A673 (cell line): ENCODE data around the gene MOSPD2. TPM values are rescaled to one million over a fixed set of nuclear protein-coding genes. Genes with fewer than 3 reads are reported as not detected.

Source experiments
- BruUV-seq: library from RNA; stranded (reverse); fragments of 400-500 nt; replicated peaks from 2 replicates; lab custom pipeline; 2021; lab: Mats Ljungman, UMichigan
- CTCF ChIA-PET: fragments of 300-600 bp; sonication (Branson Sonifier 250); formaldehyde crosslinking; loops from one replicate; lab custom pipeline; 2022; ENCODE audit warnings: antibody characterized with exemption; lab: Charles Lee
- POLR2A ChIA-PET: fragments of 300-600 bp; sonication (Branson Sonifier 250); formaldehyde crosslinking; loops from one replicate; lab custom pipeline; 2022; ENCODE audit warnings: antibody characterized with exemption; ENCODE audit not compliant: low non-redundant PET; lab: Charles Lee
- DNase-seq: peaks from one replicate; pipeline ENCODE4 v3.0.0-alpha.2; 2015; ENCODE audit warnings: low spot score
- H3K27ac ChIP-seq: fragments of 200-600 bp; sonication (generic); 2 replicates; pipeline ENCODE4 v1.5.1; 2016; ENCODE audit warnings: mixed run types, low read depth, mild to moderate bottlenecking, mixed read lengths, antibody characterized with exemption, low read length; ENCODE audit not compliant: poor library complexity, severe bottlenecking
- H3K27me3 ChIP-seq: fragments of 200-600 bp; sonication (generic); replicated peaks from 2 replicates; pipeline ENCODE4 v1.6.1; 2017; ENCODE audit warnings: mixed run types, low read depth, mild to moderate bottlenecking, mixed read lengths, antibody characterized with exemption, low read length; ENCODE audit not compliant: insufficient read depth, poor library complexity
- H3K36me3 ChIP-seq: fragments of 200-600 bp; sonication (generic); 2 replicates; pipeline ENCODE4 v1.6.1; 2016; ENCODE audit warnings: mixed run types, mild to moderate bottlenecking, mixed read lengths, antibody characterized with exemption, low read length; ENCODE audit not compliant: insufficient read depth, poor library complexity, severe bottlenecking
- H3K4me1 ChIP-seq: fragments of 200-600 bp; sonication (generic); 2 replicates; pipeline ENCODE4 v1.6.1; 2017; ENCODE audit warnings: mixed run types, mild to moderate bottlenecking, mixed read lengths, antibody characterized with exemption, low read length; ENCODE audit not compliant: insufficient read depth, poor library complexity, severe bottlenecking
- H3K4me3 ChIP-seq: fragments of 200-600 bp; sonication (generic); 2 replicates; pipeline ENCODE4 v1.5.1; 2016; ENCODE audit warnings: low read depth, mixed run types, mild to moderate bottlenecking, mixed read lengths, low read length; ENCODE audit not compliant: poor library complexity, severe bottlenecking
- H3K9me3 ChIP-seq: fragments of 200-600 bp; sonication (generic); 2 replicates; pipeline ENCODE4 v1.6.1; 2016; ENCODE audit warnings: mixed run types, low read depth, mild to moderate bottlenecking, mixed read lengths, antibody characterized with exemption, low read length; ENCODE audit not compliant: poor library complexity, severe bottlenecking
- CTCF ChIP-seq: fragments of 300-800, 200-600 bp; sonication (generic); conservative IDR thresholded peaks from 2 replicates; pipeline ENCODE4 v1.5.1; 2017; ENCODE audit warnings: low read depth, mild to moderate bottlenecking, antibody characterized with exemption, low read length, moderate library complexity, mixed read lengths
- EZH2 ChIP-seq: fragments of 200-600 bp; sonication (generic); IDR thresholded peaks from 2 replicates; pipeline ENCODE4 v1.6.1; 2017; ENCODE audit warnings: borderline replicate concordance, low read depth, mild to moderate bottlenecking, mixed read lengths, antibody characterized with exemption, low read length; ENCODE audit not compliant: poor library complexity, severe bottlenecking
- intact Hi-C: fragments of 100-400 bp; cut with micrococcal nuclease; formaldehyde crosslinking; loops from one replicate; pipeline ENCODE4 v1.10.0; 2022; ENCODE audit not compliant: unreplicated experiment
- total RNA-seq: library from RNA; stranded (reverse); gene quantifications from 2 replicates; pipeline ENCODE4 v1.2.3, GENCODE V29; 2021

The MOSPD2 gene
- total RNA-seq, 1 experiment from 2014 or later, result 11.5 TPM

GRCh38 chrX:14963447-14964236 lies 90.4 kb downstream of the MOSPD2 start:
- TF ChIP-seq EZH2 (no peak), CTCF (no peak)
- Histone ChIP-seq H3K36me3 (no peaks in the 10 kb centered on the region), H3K4me3 (no peak overlapping the region), H3K4me1 (peaks cover 5% of the 10 kb centered on the region), H3K27me3 (no peaks in the 10 kb centered on the region), H3K9me3 (no peaks in the 10 kb centered on the region), H3K27ac (peak overlapping the region; percentile 0)
- ChIA-PET CTCF (no interaction called here), POLR2A (no interaction called here)
- intact Hi-C loops, result no loop called here
- peak; percentile 53 for DNase-seq
- no TSS peak for BruUV-seq

GRCh38 chrX:14964500-14964899 lies 91.3 kb downstream of the MOSPD2 start:
- Histone ChIP-seq H3K27me3 (no peaks in the 10 kb centered on the region), H3K36me3 (no peaks in the 10 kb centered on the region), H3K27ac (no peak overlapping the region), H3K4me3 (no peak overlapping the region), H3K4me1 (peaks cover 5% of the 10 kb centered on the region), H3K9me3 (no peaks in the 10 kb centered on the region)
- CTCF ChIA-PET, result no interaction called here
- intact Hi-C loops, result no loop called here
- BruUV-seq, result no TSS peak
- peak; percentile 3 for DNase-seq
- TF ChIP-seq EZH2, result no peak
- no peak for TF ChIP-seq CTCF
- POLR2A ChIA-PET, result no interaction called here

Other genes with a start within 250 kb of the MOSPD2 start
- 16.8 and 17.4 TPM in 2 replicates for gene FANCB, start 352 bp upstream of the MOSPD2 start, total RNA-seq